ENCODE results near the gene PICALM.

GRCh38 chr11:86014221-86014620 is 54.7 kb downstream of the PICALM start:
- TF ChIP-seq, protein P1, sequence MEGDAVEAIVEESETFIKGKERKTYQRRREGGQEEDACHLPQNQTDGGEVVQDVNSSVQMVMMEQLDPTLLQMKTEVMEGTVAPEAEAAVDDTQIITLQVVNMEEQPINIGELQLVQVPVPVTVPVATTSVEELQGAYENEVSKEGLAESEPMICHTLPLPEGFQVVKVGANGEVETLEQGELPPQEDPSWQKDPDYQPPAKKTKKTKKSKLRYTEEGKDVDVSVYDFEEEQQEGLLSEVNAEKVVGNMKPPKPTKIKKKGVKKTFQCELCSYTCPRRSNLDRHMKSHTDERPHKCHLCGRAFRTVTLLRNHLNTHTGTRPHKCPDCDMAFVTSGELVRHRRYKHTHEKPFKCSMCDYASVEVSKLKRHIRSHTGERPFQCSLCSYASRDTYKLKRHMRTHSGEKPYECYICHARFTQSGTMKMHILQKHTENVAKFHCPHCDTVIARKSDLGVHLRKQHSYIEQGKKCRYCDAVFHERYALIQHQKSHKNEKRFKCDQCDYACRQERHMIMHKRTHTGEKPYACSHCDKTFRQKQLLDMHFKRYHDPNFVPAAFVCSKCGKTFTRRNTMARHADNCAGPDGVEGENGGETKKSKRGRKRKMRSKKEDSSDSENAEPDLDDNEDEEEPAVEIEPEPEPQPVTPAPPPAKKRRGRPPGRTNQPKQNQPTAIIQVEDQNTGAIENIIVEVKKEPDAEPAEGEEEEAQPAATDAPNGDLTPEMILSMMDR (IDR thresholded peaks at IDR 0.05), result no peak
- no peak for TF ChIP-seq EZH2 (IDR thresholded peaks at IDR 0.05; ENCODE audit: borderline replicate concordance, insufficient read depth, low read depth, low read length, poor library complexity, severe bottlenecking)

Data from B cell (primary cell).